Activated B cell treated with CpG ODN at 0.5 μM for 24 hours (primary cell): ENCODE results near the gene LSM2. TPM values are rescaled to one million over a fixed set of nuclear protein-coding genes. Genes with fewer than 3 reads are reported as not detected.
"Not testable (repeated sequence)": the region's sequence is repeated elsewhere in the genome, so short reads cannot be mapped to it uniquely, and the experiment has no call there.

Experiments used
- ATAC-seq: fragments of 200-7000 bp; cut with Tn5 transposase; one replicate; pipeline ENCODE4 v1.10.0; 2021; ENCODE audit warnings: low read depth, mild to moderate bottlenecking, moderate library complexity
- CTCF ChIA-PET: fragments of 350-600 bp; sonication (Branson Sonifier 250); formaldehyde crosslinking; loops from one replicate; lab custom pipeline; 2021; ENCODE audit warnings: antibody characterized with exemption; lab: Charles Lee
- POLR2A ChIA-PET: fragments of 350-600 bp; sonication (Branson Sonifier 250); formaldehyde crosslinking; loops from one replicate; lab custom pipeline; 2021; ENCODE audit warnings: antibody characterized with exemption; lab: Charles Lee
- DNase-seq: peaks from one replicate; pipeline ENCODE4 v3.0.0; 2022
- H3K27ac Mint-ChIP-seq: one replicate; pipeline ENCODE4 v1.8.0; 2020; ENCODE audit warnings: mixed read lengths
- H3K27me3 Mint-ChIP-seq: one replicate; pipeline ENCODE4 v1.8.0; 2021; ENCODE audit warnings: mixed read lengths
- H3K36me3 Mint-ChIP-seq: one replicate; pipeline ENCODE4 v1.8.0; 2021; ENCODE audit warnings: low read depth, mixed read lengths
- H3K4me1 Mint-ChIP-seq: one replicate; pipeline ENCODE4 v1.8.0; 2021; ENCODE audit warnings: mixed read lengths
- H3K4me3 Mint-ChIP-seq: one replicate; pipeline ENCODE4 v1.8.0; 2020; ENCODE audit warnings: mild to moderate bottlenecking, mixed read lengths
- H3K9me3 Mint-ChIP-seq: one replicate; pipeline ENCODE4 v1.8.0; 2020; ENCODE audit warnings: mixed read lengths
- CTCF ChIP-seq: fragments of 200-600 bp; IDR thresholded peaks from one replicate; pipeline ENCODE4 v1.8.0; 2022; ENCODE audit warnings: antibody characterized with exemption, mild to moderate bottlenecking
- intact Hi-C: fragments of 100-400 bp; cut with micrococcal nuclease; formaldehyde crosslinking; loops from one replicate; pipeline ENCODE4 v1.15.1; 2024
- total RNA-seq: library from RNA; stranded (reverse); gene quantifications from 2 replicates; pipeline ENCODE4 v1.2.3, GENCODE V29; 2022

LSM2 gene
- total RNA-seq, 1 donor from 2014 or later: 61.8 TPM

- DNase-seq (no peak), ATAC-seq (peak; percentile 10)
- Mint-ChIP-seq H3K4me3 (peak overlapping the region; percentile 91), H3K27me3 (no peaks in the 10 kb centered on the region), H3K27ac (peak overlapping the region; percentile 99), H3K9me3 (no peaks in the 10 kb centered on the region), H3K4me1 (peaks cover 44% of the 10 kb centered on the region), H3K36me3 (no peaks in the 10 kb centered on the region)
- TF ChIP-seq CTCF: no peak
- intact Hi-C loops: loop anchor here (1.0 to 2.0 kb wide), 2 partner anchors 124 to 174 kb away; partner anchors contain the start of genes ABHD16A and BAG6
- CTCF ChIA-PET: interaction anchor here (0.7 to 2.0 kb wide), 5 partner anchors 97 to 274 kb away, joined by 3 to 12 read pairs (median 3); partner anchors contain the start of genes DDAH2 and LY6G5C
- POLR2A ChIA-PET: interaction anchor here (0.6 to 2.9 kb wide), 21 partner anchors 9 to 285 kb away, joined by 3 to 20 read pairs (median 6); partner anchors contain the start of genes ABHD16A, BAG6, CLIC1 and DDX39B
These were observed 20.1 kb upstream of the LSM2 start for GRCh38 chr6:31826793-31827285.

GRCh38 chr6:31825553-31825952 is 18.8 kb upstream of the LSM2 start:
- no peaks in the 10 kb centered on the region for H3K36me3 Mint-ChIP-seq
- peaks cover 44% of the 10 kb centered on the region for H3K4me1 Mint-ChIP-seq
- ATAC-seq (no peak), DNase-seq (no peak)
- H3K27me3 Mint-ChIP-seq: no peaks in the 10 kb centered on the region
- TF ChIP-seq CTCF: no peak
- ChIA-PET CTCF (no interaction called here), POLR2A (interaction anchor here (2.9 kb wide), 1 partner anchor 122 kb away, joined by 6 read pairs; the partner anchor contains the start of gene ABHD16A)
- H3K9me3 Mint-ChIP-seq: no peaks in the 10 kb centered on the region
- intact Hi-C loops: no loop called here
- H3K27ac Mint-ChIP-seq: peak overlapping the region; percentile 99
- H3K4me3 Mint-ChIP-seq: no peak overlapping the region

- H3K27ac Mint-ChIP-seq, ATAC-seq, DNase-seq, intact Hi-C loops, H3K36me3 Mint-ChIP-seq, H3K9me3 Mint-ChIP-seq, CTCF ChIA-PET, H3K27me3 Mint-ChIP-seq, H3K4me3 Mint-ChIP-seq: not testable (repeated sequence)
- POLR2A ChIA-PET: interaction anchor here (0.9 to 1.9 kb wide), 4 partner anchors 9 to 171 kb away, joined by 3 to 8 read pairs (median 4); partner anchors contain the start of genes BAG6 and VARS1
- H3K4me1 Mint-ChIP-seq: peaks cover 36% of the 10 kb centered on the region
These were observed 16.9 kb upstream of the LSM2 start for GRCh38 chr6:31823592-31824196.

- no peak for TF ChIP-seq CTCF
- Mint-ChIP-seq H3K9me3 (no peaks in the 10 kb centered on the region), H3K4me1 (peaks cover 45% of the 10 kb centered on the region), H3K27ac (peak overlapping the region; percentile 97), H3K27me3 (no peaks in the 10 kb centered on the region), H3K36me3 (no peaks in the 10 kb centered on the region), H3K4me3 (peak overlapping the region; percentile 92)
- intact Hi-C loops: loop anchor here (1.0 kb wide), 1 partner anchor 16 kb away; the partner anchor contains the start of gene LSM2
- ATAC-seq (peak; percentile 57), DNase-seq (no peak)
- ChIA-PET CTCF (no interaction called here), POLR2A (interaction anchor here (0.7 to 1.9 kb wide), 8 partner anchors 11 to 170 kb away, joined by 3 to 8 read pairs (median 3); partner anchors contain the start of genes ABHD16A, BAG6, DDAH2 and LSM2)
These were observed 15.5 kb upstream of the LSM2 start for GRCh38 chr6:31822036-31822821.

GRCh38 chr6:31821301-31822035 is 14.7 kb upstream of the LSM2 start:
- H3K27ac Mint-ChIP-seq: peak overlapping the region; percentile 97
- ATAC-seq (peak; percentile 43), DNase-seq (no peak)
- no peak for TF ChIP-seq CTCF
- POLR2A ChIA-PET: interaction anchor here (0.5 to 1.9 kb wide), 13 partner anchors 9 to 169 kb away, joined by 3 to 12 read pairs (median 3); partner anchors contain the start of genes ABHD16A, BAG6, DDAH2 and GPANK1
- H3K9me3 Mint-ChIP-seq: no peaks in the 10 kb centered on the region
- peak overlapping the region; percentile 92 for H3K4me3 Mint-ChIP-seq
- H3K36me3 Mint-ChIP-seq: no peaks in the 10 kb centered on the region
- CTCF ChIA-PET: no interaction called here
- peaks cover 37% of the 10 kb centered on the region for H3K4me1 Mint-ChIP-seq
- no peaks in the 10 kb centered on the region for H3K27me3 Mint-ChIP-seq
- intact Hi-C loops: loop anchor here (1.0 kb wide), 1 partner anchor 15 kb away; the partner anchor contains the start of gene LSM2

GRCh38 chr6:31820399-31820798 is 13.6 kb upstream of the LSM2 start:
- POLR2A ChIA-PET: interaction anchor here (0.6 to 1.6 kb wide), 3 partner anchors 14 to 97 kb away, joined by 3 to 8 read pairs (median 4); partner anchors contain the start of genes LSM2 and MPIG6B
- H3K4me3 Mint-ChIP-seq, ATAC-seq, H3K36me3 Mint-ChIP-seq, intact Hi-C loops, H3K9me3 Mint-ChIP-seq, H3K27ac Mint-ChIP-seq, H3K27me3 Mint-ChIP-seq, DNase-seq, CTCF ChIA-PET: not testable (repeated sequence)
- H3K4me1 Mint-ChIP-seq: peaks cover 35% of the 10 kb centered on the region
